ENCODE measurements around the gene WNT1.

GRCh38 chr12:48996794-48997718 is 18.9 kb downstream of the WNT1 start:
- TF ChIP-seq CTCF (IDR thresholded peaks at IDR 0.05; ENCODE audit: insufficient read depth, low read length): peak; percentile 83
- TF ChIP-seq POLR2AphosphoS5 (IDR thresholded peaks at IDR 0.05; ENCODE audit: low read depth): no peak
- no peak for TF ChIP-seq GABPA (IDR thresholded peaks at IDR 0.05; ENCODE audit: low read depth)
- TF ChIP-seq SPI1 (IDR thresholded peaks at IDR 0.05; ENCODE audit: borderline replicate concordance, low read depth): peak; percentile 13; the same call in 1 of the 2 replicates
